Anterior cingulate cortex (tissue), 58 donors: ENCODE data around the gene RNF150.
A peak's percentile ranks its signal among the peaks of the same experiment; 100 is the strongest.

ENCODE experiments used
- DNase-seq, 58 donors: peaks; one replicate each; lab custom pipeline; 2025; lab: John Stamatoyannopoulos, UW

RNF150 gene

GRCh38 chr4:140994015-140994414 is 139.3 kb downstream of the RNF150 start:
- DNase-seq: no peak

GRCh38 chr4:140993370-140993769 is 139.9 kb downstream of the RNF150 start:
- no peak for DNase-seq

- DNase-seq: no peak
Measured at GRCh38 chr4:140989944-140990343, 143.3 kb downstream of the RNF150 start.

- no peak for DNase-seq
Measured at GRCh38 chr4:140986045-140986444, 147.2 kb downstream of the RNF150 start.

- DNase-seq: no peak
Measured at GRCh38 chr4:140982613-140983340, 150.5 kb downstream of the RNF150 start.

GRCh38 chr4:140980426-140981200 is 152.7 kb downstream of the RNF150 start:
- DNase-seq: no peak

GRCh38 chr4:140976768-140977167 is 156.5 kb downstream of the RNF150 start:
- no peak for DNase-seq

GRCh38 chr4:140971077-140971792 is 162.0 kb downstream of the RNF150 start:
- DNase-seq: no peak

GRCh38 chr4:140969296-140969695 is 164.0 kb downstream of the RNF150 start:
- DNase-seq: no peak

GRCh38 chr4:140968371-140968770 is 164.9 kb downstream of the RNF150 start:
- no peak for DNase-seq

GRCh38 chr4:140963883-140964282 is 169.4 kb downstream of the RNF150 start:
- no peak for DNase-seq

- no peak for DNase-seq
Measured at GRCh38 chr4:140955641-140956040, 177.6 kb downstream of the RNF150 start.

- DNase-seq: no peak
Measured at GRCh38 chr4:140952717-140953116, 180.6 kb downstream of the RNF150 start.

- peak in 8 of 58 donors; percentile 1 to 28 (median 7) for DNase-seq
Measured at GRCh38 chr4:140947506-140947905, 185.8 kb downstream of the RNF150 start.

GRCh38 chr4:140945106-140945505 is 188.2 kb downstream of the RNF150 start:
- DNase-seq: no peak

GRCh38 chr4:140944572-140944971 is 188.7 kb downstream of the RNF150 start:
- no peak for DNase-seq

GRCh38 chr4:140944199-140944515 is 189.1 kb downstream of the RNF150 start:
- DNase-seq: no peak

GRCh38 chr4:140943486-140944198 is 189.6 kb downstream of the RNF150 start:
- DNase-seq: no peak

- DNase-seq: no peak
Measured at GRCh38 chr4:140940589-140940988, 192.7 kb downstream of the RNF150 start.

- DNase-seq: no peak
Measured at GRCh38 chr4:140937866-140938265, 195.4 kb downstream of the RNF150 start.

- DNase-seq: no peak
Measured at GRCh38 chr4:140935254-140935653, 198.0 kb downstream of the RNF150 start.
